Mesenchymal stem cell (in vitro differentiated cells and primary cell): ENCODE data around the gene DMRT2.
A peak's percentile ranks its signal among the peaks of the same experiment; 100 is the strongest.

Experiments used
- DNase-seq: peaks from one replicate; pipeline ENCODE4 v3.0.0-alpha.2; 2013
- H2AFZ ChIP-seq: one replicate; pipeline ENCODE4 v1.6.1; 2013; ENCODE audit warnings: low read depth, mild to moderate bottlenecking, control low read depth, inconsistent platforms, low read length, moderate library complexity
- H2AK5ac ChIP-seq: 2 replicates; pipeline ENCODE4 v1.6.1; 2013; ENCODE audit warnings: low read length, moderate library complexity, mild to moderate bottlenecking, inconsistent platforms; ENCODE audit not compliant: severe bottlenecking
- H2BK120ac ChIP-seq: one replicate; pipeline ENCODE4 v1.6.1; 2013; ENCODE audit warnings: low read depth, mild to moderate bottlenecking, inconsistent platforms, low read length, moderate library complexity
- H2BK12ac ChIP-seq, 2 experiments: one replicate each; pipeline ENCODE4 v1.6.1; 2013; ENCODE audit warnings: inconsistent platforms in 2 of 2, low read length in 2 of 2, mild to moderate bottlenecking in 2 of 2, moderate library complexity in 2 of 2, control low read depth in 1 of 2
- H2BK15ac ChIP-seq: one replicate; pipeline ENCODE4 v1.6.1; 2013; ENCODE audit warnings: mild to moderate bottlenecking, low read depth, inconsistent platforms; ENCODE audit not compliant: poor library complexity, severe bottlenecking
- H2BK5ac ChIP-seq: 2 replicates; pipeline ENCODE4 v1.6.1; 2013; ENCODE audit warnings: low read depth, mild to moderate bottlenecking, low read length, control low read depth, inconsistent platforms; ENCODE audit not compliant: poor library complexity, severe bottlenecking
- H3K14ac ChIP-seq, 2 experiments: one replicate each; pipeline ENCODE4 v1.6.1; 2013; ENCODE audit warnings: inconsistent platforms in 2 of 2, low read length in 2 of 2, control low read depth in 1 of 2, mild to moderate bottlenecking in 1 of 2, moderate library complexity in 1 of 2
- H3K18ac ChIP-seq, 2 experiments: one replicate each; pipeline ENCODE4 v1.6.1; 2013; ENCODE audit warnings: inconsistent platforms in 2 of 2, low read length in 2 of 2, control low read depth in 1 of 2, low read depth in 1 of 2, mild to moderate bottlenecking in 1 of 2
- H3K23ac ChIP-seq, 2 experiments: one replicate each; pipeline ENCODE4 v1.6.1; 2013; ENCODE audit warnings: inconsistent platforms in 2 of 2, low read length in 2 of 2, mild to moderate bottlenecking in 2 of 2, moderate library complexity in 2 of 2, control low read depth in 1 of 2
- H3K27ac ChIP-seq: 2 replicates; pipeline ENCODE4 v1.5.1; 2013; ENCODE audit warnings: mild to moderate bottlenecking, moderate library complexity, low read length, control low read depth, inconsistent platforms; ENCODE audit not compliant: poor library complexity, severe bottlenecking
- H3K27me3 ChIP-seq, 2 experiments: 2 replicates each; pipeline versions ENCODE4 v1.6.1 to v1.7.0; 2013; ENCODE audit warnings: low read length in 2 of 2, mild to moderate bottlenecking in 2 of 2, moderate library complexity in 2 of 2, control low read depth in 1 of 2, inconsistent platforms in 1 of 2; ENCODE audit not compliant: control insufficient read depth in 1 of 2, insufficient read depth in 1 of 2
- H3K36me3 ChIP-seq, 2 experiments: 2 replicates each; pipeline versions ENCODE4 v1.6.1 to v1.7.0; 2013; ENCODE audit warnings: low read length in 2 of 2, control low read depth in 1 of 2, inconsistent platforms in 1 of 2, low read depth in 1 of 2, mild to moderate bottlenecking in 1 of 2; ENCODE audit not compliant: insufficient read depth in 2 of 2, control insufficient read depth in 1 of 2
- H3K4ac ChIP-seq, 2 experiments: one replicate each; pipeline ENCODE4 v1.6.1; 2013; ENCODE audit warnings: inconsistent platforms in 2 of 2, low read length in 2 of 2, mild to moderate bottlenecking in 2 of 2, moderate library complexity in 2 of 2, control low read depth in 1 of 2, low read depth in 1 of 2
- H3K4me1 ChIP-seq: 2 replicates; pipeline ENCODE4 v1.6.1; 2013; ENCODE audit warnings: low read depth, low read length, control low read depth; ENCODE audit not compliant: control insufficient read depth, insufficient read depth
- H3K4me2 ChIP-seq: 2 replicates; pipeline ENCODE4 v1.6.1; 2013; ENCODE audit warnings: low read length, mild to moderate bottlenecking, inconsistent platforms; ENCODE audit not compliant: poor library complexity, severe bottlenecking
- H3K4me3 ChIP-seq, 2 experiments: 2 replicates each; pipeline versions ENCODE4 v1.5.1 to v1.7.0; 2013; ENCODE audit warnings: low read length in 2 of 2, mild to moderate bottlenecking in 2 of 2, control low read depth in 1 of 2, low read depth in 1 of 2; ENCODE audit not compliant: insufficient read depth in 1 of 2
- H3K79me1 ChIP-seq: replicated peaks from 2 replicates; pipeline ENCODE4 v1.6.1; 2013; ENCODE audit warnings: mild to moderate bottlenecking, control low read depth, low read length, inconsistent platforms; ENCODE audit not compliant: poor library complexity, severe bottlenecking
- H3K9ac ChIP-seq: 2 replicates; pipeline ENCODE4 v1.7.0; 2013; ENCODE audit warnings: mild to moderate bottlenecking, low read length, moderate library complexity
- H3K9me3 ChIP-seq: 2 replicates; pipeline ENCODE4 v1.7.0; 2013; ENCODE audit warnings: mild to moderate bottlenecking, low read length; ENCODE audit not compliant: control insufficient read depth
- H4K8ac ChIP-seq: one replicate; pipeline ENCODE4 v1.6.1; 2013; ENCODE audit warnings: inconsistent platforms, mild to moderate bottlenecking, low read length, moderate library complexity
- H4K91ac ChIP-seq: one replicate; pipeline ENCODE4 v1.6.1; 2013; ENCODE audit warnings: mild to moderate bottlenecking, low read length, inconsistent platforms
- WGBS: methylation state at CpG from one replicate; pipeline ENCODE4 v1.1.7; 2013; ENCODE audit warnings: mixed read lengths; 5-methylcytosine and 5-hydroxymethylcytosine counted together

DMRT2 gene

DNA sequence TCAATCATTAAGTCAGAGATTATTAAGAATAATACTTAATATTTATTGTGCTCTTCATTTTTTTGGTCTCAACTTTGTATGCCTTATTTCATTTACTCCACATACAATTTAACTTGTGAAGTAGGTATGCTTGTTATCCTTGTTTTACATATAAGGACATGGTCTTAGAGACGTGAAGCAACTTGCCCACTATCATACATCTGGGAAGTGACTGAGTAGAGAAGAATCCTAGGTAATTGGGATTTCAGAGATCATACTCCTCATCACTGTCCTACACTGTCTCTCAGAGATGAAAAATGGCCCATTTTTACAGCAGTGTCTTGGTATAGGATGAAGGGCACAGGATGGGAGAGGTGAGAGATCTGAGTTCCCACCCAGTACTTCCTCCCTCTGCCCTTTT lies 23.3 kb downstream of the DMRT2 start:
- Histone ChIP-seq H3K36me3 (no peaks in the 10 kb centered on the region), H2BK15ac (no peak overlapping the region), H3K4me3 (no peak overlapping the region), H4K8ac (no peak overlapping the region), H3K18ac (no peak overlapping the region), H2BK120ac (no peak overlapping the region), H3K23ac (no peak overlapping the region), H3K4me1 (no peaks in the 10 kb centered on the region), H3K4me2 (no peak overlapping the region), H3K9me3 (no peaks in the 10 kb centered on the region), H3K4ac (no peak overlapping the region), H2BK12ac (no peak overlapping the region), H3K79me1 (no peaks in the 10 kb centered on the region), H3K9ac (no peak overlapping the region), H2AK5ac (no peak overlapping the region), H4K91ac (no peak overlapping the region), H3K14ac (no peak overlapping the region), H3K27me3 (no peaks in the 10 kb centered on the region), H3K27ac (no peak overlapping the region), H2BK5ac (no peak overlapping the region), H2AFZ (no peak overlapping the region)
- no peak for DNase-seq
- WGBS, result no CpG with 5 or more reads among the region's 1 CpG

DNA sequence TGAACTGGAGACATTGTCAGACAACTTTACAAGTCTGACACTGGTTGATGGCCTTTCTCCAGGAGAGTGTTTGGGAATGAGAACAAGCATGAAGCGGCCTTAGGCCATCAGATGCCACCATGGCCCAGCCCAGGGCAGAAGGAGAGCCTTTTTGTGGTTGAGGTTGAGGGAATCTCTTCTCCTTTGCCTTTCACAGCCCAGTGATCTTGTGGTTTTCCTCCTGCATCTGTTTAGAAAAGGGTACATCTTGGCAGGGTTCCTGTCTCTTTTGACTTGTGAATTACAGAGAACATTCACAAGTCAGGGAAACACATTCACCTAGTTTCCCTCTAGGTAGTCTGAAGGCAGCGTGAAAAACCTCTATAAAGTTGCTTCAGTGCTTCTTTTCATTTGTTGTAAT lies 27.5 kb downstream of the DMRT2 start:
- WGBS, result 82% methylated on average over 1 of the region's 2 CpGs
- Histone ChIP-seq H2BK120ac (no peak overlapping the region), H3K4me3 (no peak overlapping the region), H4K91ac (no peak overlapping the region), H2AK5ac (no peak overlapping the region), H3K79me1 (no peaks in the 10 kb centered on the region), H2BK15ac (no peak overlapping the region), H2BK12ac (no peak overlapping the region), H2AFZ (no peak overlapping the region), H3K27me3 (no peaks in the 10 kb centered on the region), H3K9ac (no peak overlapping the region), H3K23ac (no peak overlapping the region), H3K9me3 (no peaks in the 10 kb centered on the region), H3K18ac (no peak overlapping the region), H3K4ac (no peak overlapping the region), H4K8ac (no peak overlapping the region), H3K14ac (no peak overlapping the region), H3K4me2 (no peak overlapping the region), H2BK5ac (no peak overlapping the region), H3K36me3 (no peaks in the 10 kb centered on the region), H3K27ac (no peak overlapping the region), H3K4me1 (no peaks in the 10 kb centered on the region)
- no peak for DNase-seq

DNA sequence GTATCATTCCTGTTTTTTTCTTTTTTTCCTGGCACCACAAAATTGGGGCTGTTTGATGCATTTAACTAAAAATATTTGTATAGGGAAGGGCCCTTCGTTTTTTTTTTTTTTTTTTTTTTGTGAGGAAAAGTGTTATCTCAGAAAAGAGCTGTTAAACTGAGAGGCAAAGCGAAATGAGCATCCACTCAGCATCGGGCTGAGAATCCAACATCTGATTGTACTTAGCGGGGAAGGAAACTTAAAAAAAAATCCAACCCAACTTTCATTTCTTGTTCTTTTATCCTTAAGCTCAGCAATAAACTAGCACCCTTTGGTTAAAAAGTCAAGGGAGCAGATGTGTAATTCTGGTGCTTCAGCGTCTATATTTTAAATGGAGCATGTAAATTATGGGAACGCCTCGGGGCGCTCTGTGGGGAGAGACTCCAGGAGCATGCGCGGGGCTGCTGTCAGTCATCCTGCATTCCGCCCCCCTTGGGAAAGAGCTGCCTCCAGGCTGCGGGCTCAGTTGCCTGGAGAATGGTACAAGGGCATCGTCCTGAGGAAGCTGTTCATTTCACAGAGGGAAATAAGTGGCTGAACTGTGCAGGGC lies 33.3 kb downstream of the DMRT2 start:
- 71% methylated on average over 13 of the region's 13 CpGs for WGBS
- Histone ChIP-seq H3K4me3 (peak overlapping the region in 1 of 2 experiments; percentile 80), H3K27ac (no peak overlapping the region), H3K79me1 (no peaks in the 10 kb centered on the region), H2BK120ac (no peak overlapping the region), H3K18ac (no peak overlapping the region), H3K4ac (no peak overlapping the region), H3K9ac (peak overlapping the region; percentile 77), H2AK5ac (no peak overlapping the region), H4K8ac (no peak overlapping the region), H3K27me3 (no peaks in the 10 kb centered on the region), H3K4me1 (no peaks in the 10 kb centered on the region), H3K14ac (no peak overlapping the region), H3K36me3 (no peaks in the 10 kb centered on the region), H4K91ac (no peak overlapping the region), H3K9me3 (no peaks in the 10 kb centered on the region), H2AFZ (no peak overlapping the region), H3K23ac (no peak overlapping the region), H2BK12ac (no peak overlapping the region), H3K4me2 (no peak overlapping the region), H2BK5ac (no peak overlapping the region), H2BK15ac (no peak overlapping the region)
- DNase-seq, result no peak

DNA sequence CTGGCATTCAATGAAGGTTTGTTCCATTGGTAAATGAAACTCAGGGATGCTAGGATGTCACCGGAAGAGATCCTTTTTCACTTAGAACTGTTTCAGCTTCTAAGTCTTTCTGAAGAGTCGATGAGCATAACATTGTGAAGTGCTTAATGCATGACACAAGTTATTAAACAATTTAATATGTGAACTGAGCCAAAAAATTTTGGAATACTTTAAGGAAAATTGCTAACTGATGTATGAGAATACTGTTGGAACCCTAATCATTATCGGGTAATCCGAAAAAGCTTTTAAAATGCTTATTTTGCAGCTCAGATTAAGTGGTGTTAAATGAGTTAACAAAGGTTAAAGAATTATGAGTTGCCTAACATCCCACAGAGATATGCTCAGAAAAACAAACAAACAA lies 34.9 kb downstream of the DMRT2 start:
- Histone ChIP-seq H3K23ac (no peak overlapping the region), H3K36me3 (no peaks in the 10 kb centered on the region), H3K18ac (no peak overlapping the region), H3K4me3 (no peak overlapping the region), H2BK12ac (no peak overlapping the region), H3K79me1 (no peaks in the 10 kb centered on the region), H2BK5ac (no peak overlapping the region), H3K4ac (no peak overlapping the region), H3K4me2 (no peak overlapping the region), H3K14ac (no peak overlapping the region), H3K27me3 (no peaks in the 10 kb centered on the region), H3K4me1 (no peaks in the 10 kb centered on the region), H3K27ac (no peak overlapping the region), H2AFZ (peak overlapping the region; percentile 11), H3K9me3 (no peaks in the 10 kb centered on the region), H2BK120ac (no peak overlapping the region), H2AK5ac (no peak overlapping the region), H3K9ac (no peak overlapping the region), H4K8ac (no peak overlapping the region), H2BK15ac (no peak overlapping the region), H4K91ac (no peak overlapping the region)
- 79% methylated on average over 4 of the region's 4 CpGs for WGBS
- no peak for DNase-seq
